Osteoblast (primary cell): ENCODE data around the gene PPOX. TPM values are rescaled to one million over a fixed set of nuclear protein-coding genes. Genes with fewer than 3 reads are reported as not detected.

Experiments used
- DNase-seq: peaks from one replicate; pipeline ENCODE4 v3.0.0; 2011; ENCODE audit warnings: low spot score, mixed read lengths; ENCODE audit not compliant: insufficient read length; ENCODE audit errors: missing footprints
- H2AFZ ChIP-seq: 2 replicates; pipeline ENCODE4 v1.6.0; 2011; ENCODE audit warnings: mild to moderate bottlenecking, low read length
- H3K27ac ChIP-seq: 2 replicates; pipeline ENCODE4 v1.5.1; 2011; ENCODE audit warnings: mild to moderate bottlenecking, low read depth, low read length, moderate library complexity
- H3K27me3 ChIP-seq: 2 replicates; pipeline ENCODE4 v1.6.0; 2012; ENCODE audit warnings: mild to moderate bottlenecking, control low read depth, inconsistent platforms, low read length, moderate library complexity; ENCODE audit not compliant: insufficient read depth
- H3K36me3 ChIP-seq: 2 replicates; pipeline ENCODE4 v1.5.1; 2011; ENCODE audit warnings: mild to moderate bottlenecking, low read length, control low read depth, moderate library complexity; ENCODE audit not compliant: insufficient read depth
- H3K4me1 ChIP-seq: 2 replicates; pipeline ENCODE4 v1.5.1; 2011; ENCODE audit warnings: mild to moderate bottlenecking, low read length, control low read depth, moderate library complexity; ENCODE audit not compliant: insufficient read depth
- H3K4me2 ChIP-seq: 2 replicates; pipeline ENCODE4 v1.6.0; 2011; ENCODE audit warnings: mild to moderate bottlenecking, low read length; ENCODE audit not compliant: insufficient read depth
- H3K4me3 ChIP-seq: fragments of 200-600 bp; sonication (generic); 3 replicates; pipeline ENCODE4 v1.5.1; 2012; ENCODE audit warnings: mild to moderate bottlenecking, low read length, inconsistent platforms; ENCODE audit not compliant: insufficient read depth
- H3K79me2 ChIP-seq: 2 replicates; pipeline ENCODE4 v1.6.0; 2012; ENCODE audit warnings: mild to moderate bottlenecking, low read length, control low read depth, inconsistent platforms; ENCODE audit not compliant: insufficient read depth
- H3K9me3 ChIP-seq: 2 replicates; pipeline ENCODE4 v1.5.1; 2011; ENCODE audit warnings: low read depth, low read length, control low read depth
- H4K20me1 ChIP-seq: 2 replicates; pipeline ENCODE4 v1.6.0; 2012; ENCODE audit warnings: mild to moderate bottlenecking, low read length, control low read depth; ENCODE audit not compliant: insufficient read depth
- CTCF ChIP-seq: IDR thresholded peaks from 2 replicates; pipeline ENCODE4 v1.5.1; 2011; ENCODE audit warnings: mild to moderate bottlenecking, low read depth, low read length, moderate library complexity; ENCODE audit errors: extremely low read depth
- total RNA-seq: library from RNA; depleted of rRNA; stranded (reverse); fragments of >200 nt; gene quantifications from 2 replicates; pipeline ENCODE4 v1.2.3, GENCODE V29; 2012

PPOX gene
- total RNA-seq, 1 donor, result 19.5 TPM

- Histone ChIP-seq H4K20me1 (no peaks in the 10 kb centered on the region), H3K36me3 (peaks cover 53% of the 10 kb centered on the region)
- peak; percentile 75 for DNase-seq
Measured at GRCh38 chr1:161166669-161167548, 683 bp downstream of the PPOX start.

GRCh38 chr1:161168906-161169305 is 2.7 kb downstream of the PPOX start:
- Histone ChIP-seq H3K36me3 (peaks cover 52% of the 10 kb centered on the region), H3K4me1 (peaks cover 31% of the 10 kb centered on the region), H3K79me2 (peaks cover 13% of the 10 kb centered on the region), H3K9me3 (no peaks in the 10 kb centered on the region), H2AFZ (no peak overlapping the region), H3K4me3 (no peak overlapping the region), H3K27me3 (no peaks in the 10 kb centered on the region), H3K4me2 (no peak overlapping the region), H4K20me1 (no peaks in the 10 kb centered on the region), H3K27ac (no peak overlapping the region)
- no peak for DNase-seq
- TF ChIP-seq CTCF, result no peak

More at GRCh38 chr1:161166669-161167548, 683 bp downstream of the PPOX start:
- Histone ChIP-seq H3K4me3 (peak overlapping the region; percentile 84), H3K79me2 (peaks cover 11% of the 10 kb centered on the region), H2AFZ (peak overlapping the region; percentile 88), H3K4me2 (peak overlapping the region; percentile 92), H3K27ac (peak overlapping the region; percentile 87), H3K27me3 (no peaks in the 10 kb centered on the region), H3K9me3 (no peaks in the 10 kb centered on the region), H3K4me1 (peaks cover 15% of the 10 kb centered on the region)
- TF ChIP-seq CTCF, result no peak

GRCh38 chr1:161171191-161171590 is 5.0 kb downstream of the PPOX start:
- peak; percentile 41 for TF ChIP-seq CTCF
- no peak overlapping the region for H2AFZ ChIP-seq
- H4K20me1 ChIP-seq, result no peaks in the 10 kb centered on the region
- H3K4me3 ChIP-seq, result no peak overlapping the region
- no peaks in the 10 kb centered on the region for H3K9me3 ChIP-seq
- no peaks in the 10 kb centered on the region for H3K27me3 ChIP-seq
- H3K36me3 ChIP-seq, result peaks cover 56% of the 10 kb centered on the region
- peaks cover 17% of the 10 kb centered on the region for H3K79me2 ChIP-seq
- no peak overlapping the region for H3K4me2 ChIP-seq
- DNase-seq, result peak; percentile 27
- H3K4me1 ChIP-seq, result peaks cover 25% of the 10 kb centered on the region
- H3K27ac ChIP-seq, result peak overlapping the region; percentile 92

GRCh38 chr1:161171696-161172095 is 5.5 kb downstream of the PPOX start:
- H3K36me3 ChIP-seq, result peaks cover 56% of the 10 kb centered on the region

More at GRCh38 chr1:161171696-161172095, 5.5 kb downstream of the PPOX start:
- peaks cover 2% of the 10 kb centered on the region for H4K20me1 ChIP-seq
- H3K79me2 ChIP-seq, result peaks cover 20% of the 10 kb centered on the region
- no peak for DNase-seq
- H2AFZ ChIP-seq, result no peak overlapping the region
- H3K27me3 ChIP-seq, result no peaks in the 10 kb centered on the region
- peak overlapping the region; percentile 92 for H3K27ac ChIP-seq
- no peak for TF ChIP-seq CTCF
- peaks cover 30% of the 10 kb centered on the region for H3K4me1 ChIP-seq
- H3K4me2 ChIP-seq, result no peak overlapping the region
- no peaks in the 10 kb centered on the region for H3K9me3 ChIP-seq
- no peak overlapping the region for H3K4me3 ChIP-seq
